ENCODE results near the gene MFAP3.

MFAP3 gene

GRCh38 chr5:154092356-154093141 lies 53.8 kb downstream of the MFAP3 start:
- DNase-seq (ENCODE audit: low read depth in 2 of 2): no peak

DNA sequence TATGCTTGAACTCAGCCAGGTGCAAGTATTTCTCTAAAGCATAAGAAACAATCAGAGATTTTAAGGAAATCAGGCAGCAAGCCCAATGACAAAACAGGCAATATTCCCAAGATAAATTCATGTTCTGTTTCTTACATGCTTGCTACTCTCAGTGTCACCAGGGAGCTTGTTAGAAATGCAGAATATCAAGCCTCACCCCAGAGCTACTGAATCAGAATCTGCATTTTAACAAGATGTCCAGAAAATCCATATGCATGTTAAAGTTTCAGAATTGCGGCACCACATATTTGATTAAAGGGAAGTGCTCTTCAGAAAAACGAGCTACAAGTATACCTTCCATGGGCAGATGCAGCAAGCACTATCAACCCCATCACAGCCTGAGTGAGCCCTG lies 54.4 kb downstream of the MFAP3 start:
- DNase-seq (ENCODE audit: low read depth in 2 of 2): no peak

DNA sequence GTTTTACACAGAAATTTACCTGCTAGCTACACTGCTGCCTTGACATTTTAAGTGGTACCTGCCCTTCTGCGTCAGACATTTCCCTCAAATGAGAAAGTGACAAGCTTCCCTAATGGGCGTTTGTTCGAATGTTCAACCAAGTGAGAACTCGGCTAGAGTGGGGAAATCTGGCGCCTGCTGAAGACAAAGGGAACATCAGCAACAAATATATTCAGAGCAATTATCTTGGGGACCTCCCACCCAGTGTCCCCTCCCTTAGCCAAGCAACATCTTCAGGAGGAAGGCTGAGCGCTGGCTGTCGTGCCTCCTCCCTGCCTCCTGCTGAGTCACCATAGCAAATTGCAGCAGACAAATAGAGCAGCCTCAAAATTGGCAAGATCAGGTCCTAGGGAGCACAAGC lies 57.1 kb downstream of the MFAP3 start:
- no peak for DNase-seq (ENCODE audit: low read depth in 2 of 2)

DNA sequence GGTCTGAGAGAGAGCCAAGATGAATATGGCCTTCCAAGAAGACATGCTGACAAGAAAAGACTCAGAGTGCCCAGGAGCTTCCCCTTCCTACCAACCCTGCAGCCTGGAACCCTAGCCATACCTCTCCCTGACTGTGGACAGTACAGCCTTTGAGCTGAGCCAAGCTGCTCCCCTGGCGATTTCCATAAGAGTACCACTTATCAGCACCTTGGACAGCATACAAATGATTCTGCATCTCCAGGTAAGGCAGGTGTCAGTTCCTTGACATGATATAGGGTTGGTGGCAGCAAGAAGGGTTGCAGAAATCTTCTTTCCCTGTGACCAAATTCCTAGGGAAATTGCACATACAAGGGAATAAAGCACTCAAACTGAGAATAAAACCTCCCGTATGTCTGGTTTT lies 58.3 kb downstream of the MFAP3 start:
- DNase-seq (ENCODE audit: low read depth in 2 of 2): no peak

DNA sequence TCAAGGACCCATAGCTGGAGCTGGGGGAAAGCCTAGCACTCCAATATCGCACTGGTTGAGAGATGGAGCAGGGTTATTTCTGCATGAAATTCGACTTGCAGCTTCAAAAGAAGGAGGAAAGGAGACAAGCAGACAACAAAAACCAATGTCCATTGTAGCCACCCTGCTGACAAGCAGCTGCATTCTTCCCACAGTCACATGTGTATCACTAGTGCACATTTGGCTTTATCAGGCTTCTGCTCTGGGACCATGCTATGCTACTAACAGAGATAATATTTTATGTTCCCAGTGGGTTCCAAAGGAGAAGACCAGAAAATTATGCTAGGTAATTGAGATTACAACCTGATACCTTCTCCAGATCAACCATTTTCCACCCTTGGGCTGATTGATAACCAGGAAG lies 59.7 kb downstream of the MFAP3 start:
- no peak for DNase-seq (ENCODE audit: low read depth in 2 of 2)

GRCh38 chr5:154101184-154101583 lies 62.4 kb downstream of the MFAP3 start:
- no peak for DNase-seq (ENCODE audit: low read depth in 2 of 2)

GRCh38 chr5:154103233-154103632 lies 64.5 kb downstream of the MFAP3 start:
- DNase-seq (ENCODE audit: low read depth in 2 of 2): no peak

Data from stimulated activated CD4-positive, alpha-beta T cell treated with anti-CD3 and anti-CD28 coated beads, Interleukin-1b, Interleukin-23, amount 100 ng/mL, for 4 hours (primary cell).